Transverse colon (tissue), 4 donors: ENCODE results near the gene NLGN1. TPM values are rescaled to one million over a fixed set of nuclear protein-coding genes. Genes with fewer than 3 reads are reported as not detected.

Source experiments
- DNase-seq: peaks from one replicate; pipeline ENCODE4 v3.0.0-alpha.2; 2019
- H3K27ac ChIP-seq, 4 donors: fragments of 200-600 bp; sonication (generic); 2 replicates each; pipeline ENCODE4 v1.5.1; 2016 to 2018; ENCODE audit warnings: inconsistent platforms in 4 of 4
- H3K27me3 ChIP-seq: fragments of 200-600 bp; sonication (generic); 2 replicates; pipeline ENCODE4 v1.5.1; 2017; ENCODE audit warnings: inconsistent platforms
- H3K36me3 ChIP-seq, 4 donors: fragments of 200-600 bp; sonication (generic); 2 replicates each; pipeline ENCODE4 v1.5.1; 2017 to 2019; ENCODE audit warnings: inconsistent platforms in 4 of 4
- H3K4me1 ChIP-seq, 4 donors: fragments of 200-600 bp; sonication (generic); 2 replicates each; pipeline ENCODE4 v1.5.1; 2017 to 2020; ENCODE audit warnings: inconsistent platforms in 4 of 4
- H3K4me3 ChIP-seq, 4 donors: fragments of 200-600 bp; sonication (generic); 1 replicate in 1 of 4; 2 replicates in 3 of 4; pipeline versions ENCODE4 v1.5.1 to v1.6.1; 2017 to 2019; ENCODE audit warnings: inconsistent platforms in 4 of 4
- H3K9me3 ChIP-seq, 2 donors: fragments of 200-600 bp; sonication (generic); 2 replicates each; pipeline ENCODE4 v1.5.1; 2017 to 2019; ENCODE audit warnings: inconsistent platforms in 2 of 2
- EP300 ChIP-seq: sonication (generic); formaldehyde crosslinking; IDR thresholded peaks from one replicate; pipeline ENCODE4 v1.6.1; 2017; ENCODE audit warnings: antibody characterized with exemption, low read depth
- POLR2A ChIP-seq: fragments of 450-650 bp; IDR thresholded peaks from one replicate; pipeline ENCODE4 v1.6.1; 2016; ENCODE audit warnings: antibody characterized with exemption, mild to moderate bottlenecking, moderate library complexity
- POLR2AphosphoS5 ChIP-seq, 3 donors: sonication (generic); formaldehyde crosslinking; IDR thresholded peaks; one replicate each; pipeline ENCODE4 v1.6.1; 2016; ENCODE audit warnings: antibody characterized with exemption in 3 of 3
- WGBS, 2 donors: methylation state at CpG; one replicate each; pipeline ENCODE4 v1.1.5; 2018; ENCODE audit warnings: low coverage in 1 of 2; 5-methylcytosine and 5-hydroxymethylcytosine counted together
- in situ Hi-C, 4 donors: fragments of 200-750 bp; cut with MboI; loops; one replicate each; pipeline versions ENCODE4 v1.15.0 to v1.15.1; 2017; ENCODE audit warnings: low sequenced_read_pairs in 3 of 4, low pct_ligation_motif_present in 1 of 4, low pct_unique_long_range_greater_than_20kb in 1 of 4
- intact Hi-C: fragments of 100-400 bp; cut with DNase I; formaldehyde crosslinking; loops from one replicate; pipeline ENCODE4 v1.15.1; 2023; ENCODE audit warnings: low total_unique reads
- total RNA-seq, 4 donors: library from RNA; depleted of rRNA; stranded (reverse); fragments of >200 nt; gene quantifications; one replicate each; pipeline ENCODE4 v1.1.0, GENCODE V29; 2016
- TF ChIP-seq, protein P1 (sequence below), 5 experiments: fragments of 200-600 bp in 3 of 5; fragments of 450-650 bp in 2 of 5; sonication (generic) in 3 of 5; IDR thresholded peaks; 1 replicate in 2 of 5; 2 replicates in 3 of 5; pipeline ENCODE4 v1.5.1; 2016 to 2017; ENCODE audit warnings: antibody characterized with exemption in 5 of 5, inconsistent platforms in 3 of 5, mild to moderate bottlenecking in 2 of 5, moderate library complexity in 1 of 5

The NLGN1 gene
- total RNA-seq, 4 donors from 2014 or later: 0.40 to 5.2 (median 1.9) TPM; not detected in 1

DNA sequence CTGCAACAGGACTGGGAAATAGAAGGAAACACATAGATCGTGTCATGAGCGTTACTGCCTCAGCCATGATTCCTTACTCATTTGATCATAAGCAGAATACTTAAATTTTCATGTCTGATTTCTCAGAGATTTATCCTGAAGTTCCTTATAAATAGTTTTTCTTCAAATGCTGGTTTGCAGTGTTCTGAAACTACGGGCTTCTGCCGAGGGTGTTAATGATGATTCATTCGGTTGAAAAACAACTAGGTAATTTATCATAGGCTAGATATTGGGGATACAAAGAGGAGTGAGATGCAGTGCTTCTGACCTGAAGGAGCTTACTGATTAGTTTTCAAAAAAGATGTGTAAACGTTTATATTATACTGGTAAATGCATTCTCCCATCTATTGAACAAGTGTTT, 428.9 kb downstream of the NLGN1 start:
- in situ Hi-C loops: no loop called here
- H3K9me3 ChIP-seq: no peaks in the 10 kb centered on the region
- no peaks in the 10 kb centered on the region for H3K4me1 ChIP-seq
- no peak for DNase-seq
- H3K27me3 ChIP-seq: no peaks in the 10 kb centered on the region
- H3K27ac ChIP-seq: no peak overlapping the region
- TF ChIP-seq EP300 (no peak), POLR2AphosphoS5 (IDR thresholded peaks at IDR 0.05) (no peak), POLR2A (no peak)
- TF ChIP-seq, protein P1, sequence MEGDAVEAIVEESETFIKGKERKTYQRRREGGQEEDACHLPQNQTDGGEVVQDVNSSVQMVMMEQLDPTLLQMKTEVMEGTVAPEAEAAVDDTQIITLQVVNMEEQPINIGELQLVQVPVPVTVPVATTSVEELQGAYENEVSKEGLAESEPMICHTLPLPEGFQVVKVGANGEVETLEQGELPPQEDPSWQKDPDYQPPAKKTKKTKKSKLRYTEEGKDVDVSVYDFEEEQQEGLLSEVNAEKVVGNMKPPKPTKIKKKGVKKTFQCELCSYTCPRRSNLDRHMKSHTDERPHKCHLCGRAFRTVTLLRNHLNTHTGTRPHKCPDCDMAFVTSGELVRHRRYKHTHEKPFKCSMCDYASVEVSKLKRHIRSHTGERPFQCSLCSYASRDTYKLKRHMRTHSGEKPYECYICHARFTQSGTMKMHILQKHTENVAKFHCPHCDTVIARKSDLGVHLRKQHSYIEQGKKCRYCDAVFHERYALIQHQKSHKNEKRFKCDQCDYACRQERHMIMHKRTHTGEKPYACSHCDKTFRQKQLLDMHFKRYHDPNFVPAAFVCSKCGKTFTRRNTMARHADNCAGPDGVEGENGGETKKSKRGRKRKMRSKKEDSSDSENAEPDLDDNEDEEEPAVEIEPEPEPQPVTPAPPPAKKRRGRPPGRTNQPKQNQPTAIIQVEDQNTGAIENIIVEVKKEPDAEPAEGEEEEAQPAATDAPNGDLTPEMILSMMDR (IDR thresholded peaks at IDR 0.05): no peak
- intact Hi-C loops: no loop called here
- no peaks in the 10 kb centered on the region for H3K36me3 ChIP-seq
- WGBS, 2 donors: 72 to 81% methylated on average over 4 to 6 of the region's 6 CpGs
- no peak overlapping the region for H3K4me3 ChIP-seq

DNA sequence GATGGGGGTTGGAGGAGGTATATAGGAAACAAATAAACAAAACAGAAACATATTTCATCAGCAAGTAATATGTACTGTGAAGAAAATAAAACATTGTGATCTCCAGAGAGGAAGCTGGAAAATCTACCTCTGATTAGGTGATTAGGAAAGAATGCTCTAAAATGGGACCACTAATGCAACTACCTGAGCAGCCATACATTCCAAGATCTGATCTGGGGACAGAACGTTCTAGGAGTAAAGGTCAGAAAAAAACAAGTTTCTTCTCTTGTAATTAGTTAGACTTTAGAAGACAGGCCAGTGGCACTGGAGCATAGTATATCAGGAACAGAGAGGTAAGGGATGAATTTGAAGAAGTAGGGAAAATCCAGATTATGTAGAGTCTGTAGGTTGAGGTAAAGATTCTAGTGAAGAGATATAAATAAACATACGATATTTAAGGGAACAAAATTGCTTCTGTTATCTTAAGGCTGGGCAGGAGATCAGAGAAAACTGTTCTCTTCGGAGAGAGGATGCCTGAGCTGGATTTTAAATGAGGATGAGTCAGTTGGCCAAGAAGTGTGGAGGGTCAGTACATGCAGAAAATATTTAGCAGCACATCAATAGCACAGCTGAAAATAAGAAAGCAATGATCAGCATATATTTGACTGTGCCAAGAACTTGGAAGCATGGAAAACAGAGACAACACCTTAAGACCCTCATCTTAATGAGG, 429.5 kb downstream of the NLGN1 start:
- H3K9me3 ChIP-seq: no peaks in the 10 kb centered on the region
- WGBS, 2 donors: 39 to 48% methylated on average over 3 of the region's 3 CpGs
- no peak for TF ChIP-seq POLR2AphosphoS5 (IDR thresholded peaks at IDR 0.05)
- TF ChIP-seq, protein P1 (IDR thresholded peaks at IDR 0.05): no peak
- TF ChIP-seq EP300: no peak
- intact Hi-C loops (no loop called here), in situ Hi-C loops (no loop called here)
- no peak for DNase-seq
- no peaks in the 10 kb centered on the region for H3K4me1 ChIP-seq
- no peaks in the 10 kb centered on the region for H3K36me3 ChIP-seq
- no peak overlapping the region for H3K27ac ChIP-seq
- no peaks in the 10 kb centered on the region for H3K27me3 ChIP-seq
- no peak overlapping the region for H3K4me3 ChIP-seq

DNA sequence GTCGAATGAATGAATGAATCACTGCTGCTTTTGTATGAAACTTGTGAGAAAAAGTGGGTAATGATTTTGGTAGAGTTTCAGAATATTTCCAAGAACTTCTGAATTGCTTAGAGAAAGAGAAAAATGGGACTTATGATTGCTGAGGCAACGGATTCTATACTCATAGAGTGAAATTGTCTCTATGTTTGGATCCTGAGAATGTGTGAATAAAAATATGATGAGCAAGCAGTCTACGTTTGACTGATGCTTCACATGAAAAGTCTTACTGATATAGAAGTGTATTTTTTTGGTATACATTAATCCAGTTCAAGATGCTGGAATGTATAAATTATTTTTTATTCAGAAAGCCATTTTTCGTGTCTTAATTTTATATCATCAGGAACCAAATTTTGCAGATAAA, 441.1 kb downstream of the NLGN1 start:
- Histone ChIP-seq H3K9me3 (no peaks in the 10 kb centered on the region), H3K36me3 (no peaks in the 10 kb centered on the region), H3K27me3 (no peaks in the 10 kb centered on the region), H3K4me1 (no peaks in the 10 kb centered on the region), H3K4me3 (no peak overlapping the region), H3K27ac (no peak overlapping the region)
- TF ChIP-seq POLR2AphosphoS5 (IDR thresholded peaks at IDR 0.05): no peak
- TF ChIP-seq POLR2A: no peak
- TF ChIP-seq, protein P1 (IDR thresholded peaks at IDR 0.05): no peak
- no peak for TF ChIP-seq EP300
- in situ Hi-C loops (no loop called here), intact Hi-C loops (no loop called here)
- WGBS, 2 donors: 54 to 76% methylated on average over 4 of the region's 4 CpGs
- DNase-seq: no peak

DNA sequence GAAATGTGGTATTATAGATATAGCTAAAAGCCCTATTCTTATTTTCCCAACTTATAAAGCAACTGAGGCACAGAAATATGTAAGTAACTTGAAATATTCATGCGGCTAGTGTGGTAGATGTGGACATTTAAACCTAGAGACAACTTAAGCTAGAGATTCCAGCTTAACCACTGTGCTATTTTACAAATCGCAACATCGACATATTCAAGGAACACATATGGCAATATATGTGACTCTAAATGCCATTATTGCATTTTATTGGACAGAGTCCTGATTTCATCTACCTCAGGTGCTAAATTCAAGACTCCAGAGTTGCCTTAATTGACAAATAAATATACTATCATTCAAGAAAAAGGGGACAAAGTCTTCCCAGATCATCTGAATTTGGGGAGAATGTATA, 442.3 kb downstream of the NLGN1 start:
- no peaks in the 10 kb centered on the region for H3K27me3 ChIP-seq
- DNase-seq: no peak
- no peaks in the 10 kb centered on the region for H3K36me3 ChIP-seq
- WGBS, 2 donors: 71 to 78% methylated on average over 3 of the region's 3 CpGs
- TF ChIP-seq EP300: no peak
- TF ChIP-seq, protein P1 (IDR thresholded peaks at IDR 0.05): no peak
- TF ChIP-seq POLR2A: no peak
- no peak for TF ChIP-seq POLR2AphosphoS5 (IDR thresholded peaks at IDR 0.05)
- no peaks in the 10 kb centered on the region for H3K4me1 ChIP-seq
- intact Hi-C loops (no loop called here), in situ Hi-C loops (no loop called here)
- H3K4me3 ChIP-seq: no peak overlapping the region
- H3K27ac ChIP-seq: no peak overlapping the region
- no peaks in the 10 kb centered on the region for H3K9me3 ChIP-seq
